ENCODE data around the gene CRTC1. TPM values are rescaled to one million over a fixed set of nuclear protein-coding genes. Genes with fewer than 3 reads are reported as not detected.

The CRTC1 gene
- total and polyA plus RNA-seq, 9 of the 15 experiments (the other 6 are each of a cell fraction or from before 2014, with no cell fraction given) = 0.25 to 3.8 (median 1.2) TPM; not detected in 2

DNA sequence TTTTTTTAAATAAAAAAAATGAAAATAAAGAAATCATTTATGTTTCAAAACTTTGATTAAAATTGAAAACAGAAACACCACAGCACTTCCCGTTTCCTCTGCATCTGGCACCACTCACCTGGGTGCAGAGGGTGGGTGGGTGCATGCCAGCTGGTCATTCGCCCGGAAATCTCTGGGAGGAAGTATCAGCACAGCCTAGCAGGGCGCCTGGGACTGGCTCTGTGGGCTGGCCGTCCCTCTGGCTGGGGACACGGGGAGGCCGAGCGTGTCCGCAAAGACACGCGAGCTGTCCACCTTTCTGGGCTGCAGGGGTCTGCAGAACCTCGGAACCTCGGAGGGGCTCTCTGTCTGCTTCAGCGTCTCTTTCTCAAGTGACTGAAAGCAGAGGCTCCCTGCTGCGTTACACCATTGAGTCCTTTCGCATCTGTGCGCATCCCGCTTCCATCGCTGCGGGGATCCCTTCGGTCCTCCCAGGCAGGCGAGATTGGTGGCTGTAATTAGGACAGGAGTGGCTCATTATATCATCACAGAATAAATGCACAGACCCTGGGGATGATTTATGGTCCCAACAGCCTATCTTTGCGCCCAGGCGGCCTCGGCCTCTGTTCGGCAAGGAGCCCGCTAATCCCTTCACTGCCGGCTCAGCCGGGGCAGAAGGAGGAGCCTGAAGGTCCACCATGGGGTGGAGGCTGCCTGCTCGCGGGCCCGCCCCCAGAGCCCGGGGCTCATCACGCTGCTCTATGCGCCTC is 17.2 kb downstream of the CRTC1 start (continued):
- TF ChIP-seq KLF16 (IDR thresholded peaks at IDR 0.05) = peak; percentile 57; the same call in 1 of the 2 replicates
- TF ChIP-seq NRF1 (conservative IDR thresholded peaks at IDR 0.05 in 1 of 2, IDR thresholded peaks at IDR 0.05 in 1 of 2) = peak; percentile 66 to 71
- TF ChIP-seq CBX5 (IDR thresholded peaks at IDR 0.05; ENCODE audit: borderline replicate concordance, low read depth) = no peak
- TF ChIP-seq, protein P1, sequence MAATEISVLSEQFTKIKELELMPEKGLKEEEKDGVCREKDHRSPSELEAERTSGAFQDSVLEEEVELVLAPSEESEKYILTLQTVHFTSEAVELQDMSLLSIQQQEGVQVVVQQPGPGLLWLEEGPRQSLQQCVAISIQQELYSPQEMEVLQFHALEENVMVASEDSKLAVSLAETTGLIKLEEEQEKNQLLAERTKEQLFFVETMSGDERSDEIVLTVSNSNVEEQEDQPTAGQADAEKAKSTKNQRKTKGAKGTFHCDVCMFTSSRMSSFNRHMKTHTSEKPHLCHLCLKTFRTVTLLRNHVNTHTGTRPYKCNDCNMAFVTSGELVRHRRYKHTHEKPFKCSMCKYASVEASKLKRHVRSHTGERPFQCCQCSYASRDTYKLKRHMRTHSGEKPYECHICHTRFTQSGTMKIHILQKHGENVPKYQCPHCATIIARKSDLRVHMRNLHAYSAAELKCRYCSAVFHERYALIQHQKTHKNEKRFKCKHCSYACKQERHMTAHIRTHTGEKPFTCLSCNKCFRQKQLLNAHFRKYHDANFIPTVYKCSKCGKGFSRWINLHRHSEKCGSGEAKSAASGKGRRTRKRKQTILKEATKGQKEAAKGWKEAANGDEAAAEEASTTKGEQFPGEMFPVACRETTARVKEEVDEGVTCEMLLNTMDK (IDR thresholded peaks at IDR 0.05; ENCODE audit: borderline replicate concordance, insufficient read depth, low read depth, low read length, poor library complexity, severe bottlenecking) = no peak
- TF ChIP-seq NFIC (IDR thresholded peaks at IDR 0.05) = peak; percentile 70
- peak; percentile 78 for TF ChIP-seq SOX6 (IDR thresholded peaks at IDR 0.05)
- peak; percentile 55; the same call in 1 of the 2 replicates for TF ChIP-seq MTA3 (IDR thresholded peaks at IDR 0.05; ENCODE audit: borderline replicate concordance)
- TF ChIP-seq RNF2 (IDR thresholded peaks at IDR 0.05) = peak; percentile 70; the same call in 1 of the 2 replicates
- TF ChIP-seq, protein P2, sequence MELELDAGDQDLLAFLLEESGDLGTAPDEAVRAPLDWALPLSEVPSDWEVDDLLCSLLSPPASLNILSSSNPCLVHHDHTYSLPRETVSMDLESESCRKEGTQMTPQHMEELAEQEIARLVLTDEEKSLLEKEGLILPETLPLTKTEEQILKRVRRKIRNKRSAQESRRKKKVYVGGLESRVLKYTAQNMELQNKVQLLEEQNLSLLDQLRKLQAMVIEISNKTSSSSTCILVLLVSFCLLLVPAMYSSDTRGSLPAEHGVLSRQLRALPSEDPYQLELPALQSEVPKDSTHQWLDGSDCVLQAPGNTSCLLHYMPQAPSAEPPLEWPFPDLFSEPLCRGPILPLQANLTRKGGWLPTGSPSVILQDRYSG (tag; conservative IDR thresholded peaks at IDR 0.05; ENCODE audit: low read depth) = no peak
- TF ChIP-seq ZNF347 (CRISPR knock-in tag; IDR thresholded peaks at IDR 0.05; ENCODE audit: low read depth) = no peak
- TF ChIP-seq, protein P3, sequence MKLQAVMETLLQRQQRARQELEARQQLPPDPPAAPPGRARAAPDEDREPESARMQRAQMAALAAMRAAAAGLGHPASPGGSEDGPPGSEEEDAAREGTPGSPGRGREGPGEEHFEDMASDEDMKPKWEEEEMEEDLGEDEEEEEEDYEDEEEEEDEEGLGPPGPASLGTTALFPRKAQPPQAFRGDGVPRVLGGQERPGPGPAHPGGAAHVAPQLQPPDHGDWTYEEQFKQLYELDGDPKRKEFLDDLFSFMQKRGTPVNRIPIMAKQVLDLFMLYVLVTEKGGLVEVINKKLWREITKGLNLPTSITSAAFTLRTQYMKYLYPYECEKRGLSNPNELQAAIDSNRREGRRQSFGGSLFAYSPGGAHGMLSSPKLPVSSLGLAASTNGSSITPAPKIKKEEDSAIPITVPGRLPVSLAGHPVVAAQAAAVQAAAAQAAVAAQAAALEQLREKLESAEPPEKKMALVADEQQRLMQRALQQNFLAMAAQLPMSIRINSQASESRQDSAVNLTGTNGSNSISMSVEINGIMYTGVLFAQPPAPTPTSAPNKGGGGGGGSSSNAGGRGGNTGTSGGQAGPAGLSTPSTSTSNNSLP (IDR thresholded peaks at IDR 0.05; ENCODE audit: borderline replicate concordance, low read depth, low read length) = 0 out of 2 replicates have a peak, but pooled peaks have one; percentile 79
- TF ChIP-seq SMAD4 (CRISPR knock-in tag; conservative IDR thresholded peaks at IDR 0.05) = peak; percentile 70
- no peak for TF ChIP-seq SAFB2 (IDR thresholded peaks at IDR 0.05; ENCODE audit: borderline replicate concordance, low read depth, low read length, severe bottlenecking)
- 0 out of 2 replicates have a peak, but pooled peaks have one; percentile 19 for TF ChIP-seq ZNF384 (IDR thresholded peaks at IDR 0.05; ENCODE audit: low read depth, low read length)
- TF ChIP-seq CCNT2 (IDR thresholded peaks at IDR 0.05; ENCODE audit: borderline replicate concordance, extremely low read depth, insufficient read length, low read depth, low read length) = peak; percentile 68
- TF ChIP-seq, protein P4, sequence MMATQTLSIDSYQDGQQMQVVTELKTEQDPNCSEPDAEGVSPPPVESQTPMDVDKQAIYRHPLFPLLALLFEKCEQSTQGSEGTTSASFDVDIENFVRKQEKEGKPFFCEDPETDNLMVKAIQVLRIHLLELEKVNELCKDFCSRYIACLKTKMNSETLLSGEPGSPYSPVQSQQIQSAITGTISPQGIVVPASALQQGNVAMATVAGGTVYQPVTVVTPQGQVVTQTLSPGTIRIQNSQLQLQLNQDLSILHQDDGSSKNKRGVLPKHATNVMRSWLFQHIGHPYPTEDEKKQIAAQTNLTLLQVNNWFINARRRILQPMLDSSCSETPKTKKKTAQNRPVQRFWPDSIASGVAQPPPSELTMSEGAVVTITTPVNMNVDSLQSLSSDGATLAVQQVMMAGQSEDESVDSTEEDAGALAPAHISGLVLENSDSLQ (IDR thresholded peaks at IDR 0.05) = peak; percentile 98
- TF ChIP-seq ZKSCAN8 (CRISPR knock-in tag; IDR thresholded peaks at IDR 0.05) = no peak
- 0 out of 4 replicates have a peak, but pooled peaks of 1 of the 2 experiments have one; percentile 10 for TF ChIP-seq TRIM24 (IDR thresholded peaks at IDR 0.05)
- TF ChIP-seq, protein P5, sequence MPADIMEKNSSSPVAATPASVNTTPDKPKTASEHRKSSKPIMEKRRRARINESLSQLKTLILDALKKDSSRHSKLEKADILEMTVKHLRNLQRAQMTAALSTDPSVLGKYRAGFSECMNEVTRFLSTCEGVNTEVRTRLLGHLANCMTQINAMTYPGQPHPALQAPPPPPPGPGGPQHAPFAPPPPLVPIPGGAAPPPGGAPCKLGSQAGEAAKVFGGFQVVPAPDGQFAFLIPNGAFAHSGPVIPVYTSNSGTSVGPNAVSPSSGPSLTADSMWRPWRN (IDR thresholded peaks at IDR 0.05; ENCODE audit: low read depth) = peak; percentile 72
- peak in 1 of 2 experiments; percentile 43; a peak in 1 of 4 replicates for TF ChIP-seq HDAC1 (IDR thresholded peaks at IDR 0.05)
- TF ChIP-seq ZNF224 (CRISPR knock-in tag; IDR thresholded peaks at IDR 0.05) = no peak
- no peak for TF ChIP-seq CBX1 (IDR thresholded peaks at IDR 0.05; ENCODE audit: low read depth)

All from K562 (cell line).